HG02970 (cell line): ENCODE data around the gene GALR2.

Experiments
- ATAC-seq: cut with Tn5 transposase; IDR thresholded peaks from one replicate; pipeline ENCODE4 v1.9.1; 2021; ENCODE audit warnings: mild to moderate bottlenecking, moderate library complexity, moderate number of reproducible peaks; ENCODE audit not compliant: unreplicated experiment, low FRiP score

GALR2 gene

GRCh38 chr17:76078860-76079534, 4.4 kb downstream of the GALR2 start, which contains the start of gene ZACN:
TSS of gene ZACN (plus strand) at chr17:76079182. CDS start at chr17:76079265, 83 bp downstream.
- ATAC-seq = no peak

- ATAC-seq = no peak
Measured at GRCh38 chr17:76079535-76079955, 5.0 kb downstream of the GALR2 start.

GRCh38 chr17:76079956-76080767, 5.6 kb downstream of the GALR2 start:
- ATAC-seq = no peak

GRCh38 chr17:76080768-76081287, 6.2 kb downstream of the GALR2 start:
- ATAC-seq = no peak

GRCh38 chr17:76081295-76082210, 7.0 kb downstream of the GALR2 start:
- no peak for ATAC-seq

- ATAC-seq = no peak
Measured at GRCh38 chr17:76082326-76083251, 8.0 kb downstream of the GALR2 start.

- ATAC-seq = no peak
Measured at GRCh38 chr17:76083536-76084182, 9.1 kb downstream of the GALR2 start.

GRCh38 chr17:76085066-76085730, 10.6 kb downstream of the GALR2 start:
- no peak for ATAC-seq

- ATAC-seq = no peak
Measured at GRCh38 chr17:76085731-76086366, 11.3 kb downstream of the GALR2 start.

- ATAC-seq = no peak
Measured at GRCh38 chr17:76086384-76086783, 11.8 kb downstream of the GALR2 start.

- no peak for ATAC-seq
Measured at GRCh38 chr17:76087531-76087930, 12.9 kb downstream of the GALR2 start.

- ATAC-seq = no peak
Measured at GRCh38 chr17:76088041-76088867, 13.7 kb downstream of the GALR2 start.

- ATAC-seq = no peak
Measured at GRCh38 chr17:76088868-76089576, 14.4 kb downstream of the GALR2 start.

GRCh38 chr17:76089680-76090516, 15.3 kb downstream of the GALR2 start:
- ATAC-seq = no peak

GRCh38 chr17:76090517-76091129, 16.0 kb downstream of the GALR2 start:
- ATAC-seq = no peak
